DND-41 (cell line): ENCODE results near the gene GAS2L2.

ENCODE experiments used
- EZH2 ChIP-seq: IDR thresholded peaks from 3 replicates; pipeline ENCODE4 v1.6.1; 2012; ENCODE audit warnings: borderline replicate concordance, low read depth, mild to moderate bottlenecking, moderate library complexity, low read length, inconsistent platforms; ENCODE audit not compliant: severe bottlenecking
- TF ChIP-seq, protein P1 (sequence below): IDR thresholded peaks from 2 replicates; pipeline ENCODE4 v1.5.1; 2012; ENCODE audit warnings: borderline replicate concordance, low read length, moderate library complexity, mild to moderate bottlenecking; ENCODE audit not compliant: poor library complexity, severe bottlenecking; ENCODE audit errors: extremely low read depth

DNA sequence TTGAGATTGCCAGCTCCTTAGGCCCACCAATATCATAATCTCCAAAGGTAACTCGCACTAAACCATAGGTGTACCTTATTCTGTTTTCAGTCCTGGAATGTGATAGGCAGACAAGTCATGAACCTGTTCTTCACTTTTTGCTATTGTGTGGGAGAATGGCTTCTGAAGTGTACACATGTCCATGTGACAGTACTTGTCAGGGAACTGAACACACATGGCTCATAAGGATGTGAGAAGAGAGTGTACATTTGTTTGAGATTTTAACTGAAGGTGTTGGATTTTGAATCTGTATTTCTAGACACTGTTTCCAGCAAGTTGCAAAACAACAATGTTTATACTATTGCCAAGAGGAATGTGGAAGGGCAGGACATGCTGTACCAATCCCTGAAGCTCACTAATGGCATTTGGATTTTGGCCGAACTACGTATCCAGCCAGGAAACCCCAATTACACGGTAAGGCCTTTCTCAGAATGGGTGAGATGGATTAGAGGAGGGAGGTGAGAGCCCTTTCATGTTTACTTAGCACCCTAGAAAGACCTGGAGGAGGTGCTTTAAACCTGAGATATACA, 36.1 kb downstream of the GAS2L2 start:
- TF ChIP-seq, protein P1, sequence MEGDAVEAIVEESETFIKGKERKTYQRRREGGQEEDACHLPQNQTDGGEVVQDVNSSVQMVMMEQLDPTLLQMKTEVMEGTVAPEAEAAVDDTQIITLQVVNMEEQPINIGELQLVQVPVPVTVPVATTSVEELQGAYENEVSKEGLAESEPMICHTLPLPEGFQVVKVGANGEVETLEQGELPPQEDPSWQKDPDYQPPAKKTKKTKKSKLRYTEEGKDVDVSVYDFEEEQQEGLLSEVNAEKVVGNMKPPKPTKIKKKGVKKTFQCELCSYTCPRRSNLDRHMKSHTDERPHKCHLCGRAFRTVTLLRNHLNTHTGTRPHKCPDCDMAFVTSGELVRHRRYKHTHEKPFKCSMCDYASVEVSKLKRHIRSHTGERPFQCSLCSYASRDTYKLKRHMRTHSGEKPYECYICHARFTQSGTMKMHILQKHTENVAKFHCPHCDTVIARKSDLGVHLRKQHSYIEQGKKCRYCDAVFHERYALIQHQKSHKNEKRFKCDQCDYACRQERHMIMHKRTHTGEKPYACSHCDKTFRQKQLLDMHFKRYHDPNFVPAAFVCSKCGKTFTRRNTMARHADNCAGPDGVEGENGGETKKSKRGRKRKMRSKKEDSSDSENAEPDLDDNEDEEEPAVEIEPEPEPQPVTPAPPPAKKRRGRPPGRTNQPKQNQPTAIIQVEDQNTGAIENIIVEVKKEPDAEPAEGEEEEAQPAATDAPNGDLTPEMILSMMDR = no peak
- TF ChIP-seq EZH2 = no peak
